Activated CD4-positive, alpha-beta T cell treated with anti-CD3 and anti-CD28 coated beads for 4 hours (primary cell): ENCODE results near the gene SYCP2L.
A peak's percentile ranks its signal among the peaks of the same experiment; 100 is the strongest.
"Not testable (repeated sequence)": the region's sequence is repeated elsewhere in the genome, so short reads cannot be mapped to it uniquely, and the experiment has no call there.

Source experiments
- DNase-seq, 2 donors: peaks; one replicate each; pipeline ENCODE4 v3.0.0-alpha.2; 2020

Gene SYCP2L

GRCh38 chr6:10886691-10887502, at the start of gene SYCP2L:
TSS of gene SYCP2L (plus strand) at chr6:10887052. CDS start at chr6:10887127, 75 bp downstream.
- DNase-seq: no peak

- DNase-seq: no peak
These were observed 49.2 kb upstream of the SYCP2L start for GRCh38 chr6:10837622-10837994.

DNA sequence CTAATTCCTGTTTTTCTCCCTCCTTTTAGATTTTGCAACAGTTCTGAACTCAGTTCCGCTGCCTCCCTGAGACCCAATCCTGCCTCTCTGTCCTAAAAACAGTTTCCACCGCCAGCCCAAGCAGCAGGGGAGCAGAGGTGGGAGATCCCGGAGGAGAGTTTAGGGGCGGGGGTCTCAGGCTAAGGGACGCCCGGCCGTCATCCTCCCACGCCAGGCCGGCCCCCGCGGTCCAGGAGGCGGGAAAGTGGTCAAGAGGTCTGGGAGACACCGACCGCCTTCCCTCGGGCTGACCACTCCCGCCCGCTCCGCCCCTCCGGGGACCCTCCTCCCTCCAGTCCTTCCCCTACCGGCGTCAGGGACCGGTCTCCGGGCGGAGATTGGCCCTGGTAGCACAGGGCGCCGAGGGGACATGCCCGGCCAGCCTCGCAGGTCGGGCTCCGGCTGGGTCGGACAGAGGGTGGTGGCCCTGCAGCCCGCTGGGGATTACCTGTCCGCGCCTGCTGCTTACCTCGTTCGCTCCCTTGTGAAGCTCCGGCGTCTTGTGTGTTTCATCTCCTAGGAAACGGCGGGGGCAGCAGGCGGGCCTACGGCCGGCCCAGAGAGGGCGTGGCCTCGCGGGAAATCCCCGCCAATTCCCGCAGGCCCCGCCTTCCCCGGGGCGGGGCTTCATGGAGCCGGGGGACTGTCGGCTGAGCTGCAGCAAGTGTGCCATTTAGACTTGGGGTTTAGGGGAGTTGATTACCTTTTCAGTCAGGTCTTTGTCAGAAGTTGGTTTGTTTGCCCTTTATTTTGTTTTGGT, 48.7 kb upstream of the SYCP2L start, which contains the start of gene MAK:
Gene MAK, minus strand, starts transcription at position 545 of the 799 bp plus-strand sequence. CDS start 7,891 bp downstream, outside the sequence.
- peak; percentile 82 to 85 for DNase-seq

GRCh38 chr6:10838794-10839333, 48.0 kb upstream of the SYCP2L start:
- DNase-seq: no peak

DNA sequence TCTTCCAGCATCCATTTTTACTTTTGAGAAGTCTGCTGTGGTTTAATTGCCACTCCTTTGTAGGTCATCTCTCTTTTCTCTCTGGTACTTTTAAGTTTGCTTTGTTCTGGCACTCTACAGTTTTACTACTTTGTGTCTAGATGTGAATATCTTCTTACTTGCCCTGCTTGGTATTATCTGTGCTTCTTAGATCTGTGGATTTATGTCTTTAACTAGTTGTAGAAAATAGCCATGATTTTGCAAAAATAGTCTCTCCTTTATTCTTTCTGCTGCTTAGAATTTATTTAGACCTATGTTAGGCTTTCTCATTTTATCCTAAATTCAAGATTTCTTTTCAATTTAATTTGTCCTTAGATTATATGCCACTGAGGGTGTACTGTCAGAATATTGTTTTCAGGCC, 43.3 kb upstream of the SYCP2L start:
- DNase-seq: no peak

DNA sequence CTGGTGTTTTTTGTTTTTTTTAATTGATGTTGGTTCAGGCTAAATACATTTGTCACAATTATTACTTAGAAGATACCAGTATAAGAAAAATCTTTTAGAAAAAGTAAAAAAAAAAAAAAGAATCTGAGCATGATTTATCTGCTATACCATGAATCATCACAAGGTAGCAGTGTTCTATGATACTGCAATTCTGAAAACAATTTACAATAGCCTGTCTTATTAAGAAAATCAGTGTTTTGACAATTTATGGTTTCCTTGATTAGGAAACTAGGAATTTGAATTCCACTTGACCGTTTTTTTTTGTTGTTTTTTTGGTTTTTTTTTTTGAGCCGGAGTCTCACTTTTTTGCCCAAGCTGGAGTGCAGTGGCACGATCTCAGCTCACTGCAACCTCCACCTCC, 39.2 kb upstream of the SYCP2L start:
- DNase-seq: no peak

- no peak for DNase-seq
These were observed 37.0 kb upstream of the SYCP2L start for GRCh38 chr6:10849901-10850300.

GRCh38 chr6:10850728-10851127, 36.1 kb upstream of the SYCP2L start:
- no peak for DNase-seq

- DNase-seq: no peak
These were observed 34.4 kb upstream of the SYCP2L start for GRCh38 chr6:10852361-10852960.

- DNase-seq: not testable (repeated sequence)
These were observed 33.0 kb upstream of the SYCP2L start for GRCh38 chr6:10853849-10854300.

- no peak for DNase-seq
These were observed 31.8 kb upstream of the SYCP2L start for GRCh38 chr6:10854922-10855632.

- no peak for DNase-seq
These were observed 29.6 kb upstream of the SYCP2L start for GRCh38 chr6:10857259-10857658.

- no peak for DNase-seq
These were observed 25.8 kb upstream of the SYCP2L start for GRCh38 chr6:10861086-10861485.

DNA sequence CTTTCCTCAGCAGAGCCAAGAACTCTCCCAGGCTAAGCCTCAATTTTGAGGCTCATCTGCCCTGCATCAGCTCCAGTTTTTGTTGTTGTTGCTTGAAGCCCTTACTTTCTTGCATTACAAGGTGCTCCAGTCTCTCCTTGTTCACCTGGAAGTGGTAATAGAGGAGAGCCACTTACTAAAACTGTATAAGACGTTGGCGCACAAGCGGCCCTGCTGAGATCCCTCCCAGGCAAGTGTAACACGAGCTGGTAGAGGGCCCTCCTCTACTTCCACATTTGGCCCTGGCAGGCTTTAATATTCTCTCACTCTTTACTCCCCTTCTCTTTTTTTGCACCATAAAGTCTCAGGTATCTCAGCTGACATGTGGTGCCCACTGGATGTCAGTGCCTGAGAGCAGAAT, 24.5 kb upstream of the SYCP2L start:
- no peak for DNase-seq

DNA sequence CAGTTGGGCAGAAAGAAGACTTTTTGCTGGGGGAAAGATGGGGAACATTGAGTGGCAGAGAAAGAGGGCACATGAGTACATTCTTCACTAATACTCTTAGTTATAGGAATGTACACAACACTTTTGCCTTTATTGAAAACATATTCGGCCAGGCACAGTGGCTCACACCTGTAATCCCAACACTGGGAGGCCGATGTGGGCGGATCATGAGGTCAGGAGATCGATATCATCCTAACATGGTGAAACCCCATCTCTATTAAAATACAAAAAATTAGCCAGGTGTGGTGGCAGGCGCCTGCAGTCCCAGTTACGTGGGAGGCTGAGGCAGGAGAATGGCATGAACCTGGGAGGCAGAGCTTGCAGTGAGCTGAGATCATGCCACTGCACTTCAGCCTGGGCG, 23.8 kb upstream of the SYCP2L start:
- DNase-seq: not testable (repeated sequence)

- DNase-seq: not testable (repeated sequence)
These were observed 20.1 kb upstream of the SYCP2L start for GRCh38 chr6:10866709-10867108.

DNA sequence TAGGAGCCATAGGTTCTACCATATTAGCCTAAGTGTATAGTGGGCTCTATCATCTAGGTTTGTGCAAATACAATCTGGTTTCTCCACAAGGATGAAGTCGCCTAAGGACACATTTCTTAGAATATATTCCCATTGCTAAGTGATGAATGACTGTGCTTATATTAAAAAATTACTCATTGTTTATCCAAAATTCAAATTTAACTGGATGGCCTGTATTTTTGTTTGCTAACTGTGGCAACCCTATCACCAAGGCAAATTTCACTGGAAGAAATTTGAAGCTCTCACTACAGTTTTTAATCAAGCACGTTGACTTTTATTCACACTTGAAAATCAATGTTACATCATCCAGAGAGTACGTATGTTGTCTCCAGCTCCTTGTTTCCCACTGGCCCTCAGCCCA, 18.9 kb upstream of the SYCP2L start:
- DNase-seq: no peak

GRCh38 chr6:10873374-10873773, 13.5 kb upstream of the SYCP2L start:
- no peak for DNase-seq

GRCh38 chr6:10874207-10874606, 12.6 kb upstream of the SYCP2L start:
- DNase-seq: no peak

- DNase-seq: no peak
These were observed 11.8 kb upstream of the SYCP2L start for GRCh38 chr6:10875026-10875425.

GRCh38 chr6:10877012-10877411, 9.8 kb upstream of the SYCP2L start:
- no peak for DNase-seq

- no peak for DNase-seq
These were observed 9.0 kb upstream of the SYCP2L start for GRCh38 chr6:10877871-10878270.

- no peak for DNase-seq
These were observed 6.5 kb upstream of the SYCP2L start for GRCh38 chr6:10880366-10880765.
